HG03045 (cell line): ENCODE data around the gene CKMT1A.
"Not testable (repeated sequence)": the region's sequence is repeated elsewhere in the genome, so short reads cannot be mapped to it uniquely, and the experiment has no call there.

Experiments used
- ATAC-seq: cut with Tn5 transposase; IDR thresholded peaks from one replicate; pipeline ENCODE4 v1.9.1; 2021; ENCODE audit warnings: mild to moderate bottlenecking, moderate library complexity; ENCODE audit not compliant: unreplicated experiment

Gene CKMT1A

DNA sequence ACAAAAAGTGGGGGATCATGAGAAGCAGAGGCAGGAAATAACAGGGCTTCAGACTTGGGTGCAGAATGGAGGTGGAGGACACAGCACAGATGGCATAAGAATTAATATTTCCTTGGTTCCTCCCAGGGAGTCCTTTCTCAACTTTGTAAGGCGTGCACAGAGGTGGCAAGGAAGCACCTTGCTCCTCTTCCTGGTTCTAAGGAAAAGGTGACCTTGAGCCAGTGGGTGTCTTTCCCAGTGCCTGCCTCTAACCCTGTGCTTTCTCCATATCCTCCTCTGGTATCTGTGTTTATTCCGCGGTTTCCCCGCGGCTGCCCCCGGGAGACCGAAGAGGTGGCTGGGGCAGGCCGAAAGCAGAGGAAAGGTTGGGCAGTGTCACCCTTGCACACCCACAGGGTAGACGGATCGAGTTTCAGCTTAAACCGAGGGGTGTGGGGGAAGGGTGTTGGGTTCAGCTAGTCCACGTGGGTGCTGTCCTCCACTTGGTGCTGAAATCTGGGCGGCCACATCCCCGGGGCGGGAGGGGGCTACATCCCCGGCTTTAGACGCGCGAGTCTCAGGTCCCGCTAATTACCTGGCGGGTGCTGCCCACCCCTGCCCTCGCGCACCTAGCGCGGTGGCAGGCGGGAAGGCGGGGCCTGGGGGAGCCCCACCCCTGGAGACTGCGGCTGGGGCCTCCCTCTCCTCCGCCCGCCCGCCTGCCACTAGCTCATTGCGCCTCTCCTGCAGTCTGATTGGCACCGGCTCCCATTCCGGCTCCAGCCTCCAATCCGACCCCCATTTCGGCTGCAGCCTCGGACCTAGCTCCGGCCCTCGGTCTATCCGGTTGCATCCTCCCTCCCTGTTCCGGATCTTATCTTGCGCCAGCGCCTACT is at the start of gene CKMT1A:
Gene CKMT1A, plus strand, starts transcription at position 712 of the 875 bp plus-strand sequence. CDS start 192 bp downstream, outside the sequence.
- not testable (repeated sequence) for ATAC-seq

GRCh38 chr15:43648649-43649429 is 44.8 kb upstream of the CKMT1A start, which contains the start of gene CATSPER2:
Gene CATSPER2, minus strand, starts transcription at chr15:43648844. Its CDS starts 783 bp downstream, at chr15:43648061.
- ATAC-seq: no peak

- ATAC-seq: not testable (repeated sequence)
Measured at GRCh38 chr15:43649430-43649926, 44.2 kb upstream of the CKMT1A start.

DNA sequence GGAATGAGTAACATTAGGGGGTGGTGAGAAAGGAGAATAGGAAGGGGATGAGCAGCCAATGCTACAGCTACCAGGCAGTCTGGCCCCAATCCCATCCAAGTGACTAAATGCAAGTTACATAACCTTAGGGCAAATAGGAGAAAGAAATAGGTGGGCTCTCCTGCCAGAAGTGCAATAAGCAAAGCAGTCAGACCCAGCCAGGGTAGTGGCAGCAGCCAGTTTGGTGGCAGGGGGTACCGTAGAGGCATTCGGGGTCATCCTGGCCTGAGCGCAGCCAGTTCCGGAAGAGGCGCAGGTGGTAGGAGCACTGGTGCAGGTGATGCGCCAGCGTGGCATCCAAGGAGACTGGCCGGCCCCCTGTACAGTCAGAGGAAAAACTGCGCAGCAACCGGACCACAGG is 33.9 kb upstream of the CKMT1A start:
- not testable (repeated sequence) for ATAC-seq

- ATAC-seq: not testable (repeated sequence)
Measured at GRCh38 chr15:43662293-43662692, 31.4 kb upstream of the CKMT1A start.

GRCh38 chr15:43663333-43663732 is 30.3 kb upstream of the CKMT1A start:
- not testable (repeated sequence) for ATAC-seq

- not testable (repeated sequence) for ATAC-seq
Measured at GRCh38 chr15:43666177-43666576, 27.5 kb upstream of the CKMT1A start.

DNA sequence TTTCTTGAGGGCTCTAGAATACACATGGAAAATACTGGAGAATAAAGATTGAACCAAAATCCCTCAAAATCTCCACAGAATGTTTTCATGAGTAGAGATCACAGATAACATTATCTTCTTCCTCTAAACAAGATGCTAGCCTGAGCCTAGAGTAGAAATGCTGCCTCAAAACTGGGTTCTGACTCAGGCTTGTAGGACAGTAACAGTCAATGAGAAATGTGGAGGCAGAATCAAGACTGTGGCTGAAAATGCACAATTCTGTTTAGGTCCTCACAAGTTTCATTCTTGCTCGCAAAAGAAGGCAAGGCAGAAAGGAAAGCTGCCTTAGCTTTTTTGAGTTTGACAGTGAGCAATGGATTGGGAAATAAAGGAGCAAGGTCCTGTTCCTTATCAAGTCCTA is 19.5 kb upstream of the CKMT1A start:
- ATAC-seq: not testable (repeated sequence)

- peak; percentile 94 for ATAC-seq
Measured at GRCh38 chr15:43689604-43690301, 3.9 kb upstream of the CKMT1A start.

GRCh38 chr15:43692679-43693078 is 980 bp upstream of the CKMT1A start:
- ATAC-seq: not testable (repeated sequence)

DNA sequence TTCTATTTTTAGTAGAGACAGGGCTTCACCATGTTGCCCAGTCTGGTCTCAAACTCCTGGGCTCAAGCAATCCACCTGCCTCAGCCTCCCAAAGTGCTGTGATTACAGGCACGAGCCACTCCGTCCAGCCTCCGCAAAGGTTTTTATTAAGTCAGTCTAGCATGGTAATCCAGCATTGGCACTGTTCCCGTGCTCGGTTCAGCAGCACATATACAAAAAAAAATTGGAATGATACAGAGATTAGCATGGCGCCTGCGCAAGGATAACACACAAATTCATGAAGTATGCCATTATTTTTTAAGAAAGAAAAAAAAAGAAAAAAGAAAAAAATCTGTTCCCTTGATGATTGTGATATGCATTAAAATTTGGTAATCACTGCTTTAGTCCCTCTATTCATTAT is 8.5 kb downstream of the CKMT1A start:
- no peak for ATAC-seq

- no peak for ATAC-seq
Measured at GRCh38 chr15:43702701-43703424, 9.2 kb downstream of the CKMT1A start.

- ATAC-seq: not testable (repeated sequence)
Measured at GRCh38 chr15:43710431-43711131, 16.9 kb downstream of the CKMT1A start.

DNA sequence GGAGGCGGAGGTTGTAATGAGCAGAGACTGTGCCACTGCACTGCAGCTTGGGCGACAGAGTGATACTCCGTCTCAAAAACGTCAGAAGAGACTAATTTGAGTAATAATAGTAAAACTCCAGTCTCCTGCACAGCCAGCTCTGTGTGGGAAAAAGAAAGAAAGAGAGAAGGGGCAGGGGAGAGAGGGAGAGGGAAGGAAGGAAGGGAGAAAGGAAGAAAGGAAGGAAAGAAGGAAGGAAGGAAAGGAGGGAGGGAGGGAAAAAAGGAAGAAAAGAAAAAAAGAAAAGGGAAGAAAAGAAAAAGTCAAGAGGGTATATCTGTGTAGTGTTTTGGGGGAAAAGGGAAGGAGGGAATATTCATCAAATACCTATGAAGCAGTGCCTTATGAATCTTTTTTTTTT is 29.5 kb downstream of the CKMT1A start:
- no peak for ATAC-seq

DNA sequence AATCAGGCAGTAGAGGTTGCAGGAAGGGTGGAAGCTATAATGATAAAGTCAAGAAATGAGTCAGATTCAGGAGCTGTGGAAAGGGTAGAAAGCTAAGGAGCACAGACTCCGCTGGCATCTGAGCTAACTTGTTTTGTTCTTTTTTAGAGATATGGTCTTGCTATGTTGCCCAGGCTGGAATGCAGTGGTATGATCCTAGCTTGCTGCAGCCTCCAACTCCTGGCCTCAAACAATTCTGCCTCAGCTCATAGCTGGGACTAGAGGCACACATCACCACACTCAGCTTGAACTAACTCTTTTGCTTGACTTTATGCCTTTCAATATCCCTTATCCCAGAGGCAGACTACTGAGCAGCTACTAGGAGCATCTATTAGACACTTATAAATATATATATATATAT is 32.6 kb downstream of the CKMT1A start:
- not testable (repeated sequence) for ATAC-seq

- ATAC-seq: not testable (repeated sequence)
Measured at GRCh38 chr15:43728053-43728725, 34.5 kb downstream of the CKMT1A start.

GRCh38 chr15:43735416-43735815 is 41.8 kb downstream of the CKMT1A start:
- peak; percentile 24 for ATAC-seq

- ATAC-seq: peak; percentile 86
Measured at GRCh38 chr15:43746245-43746902, 52.7 kb downstream of the CKMT1A start, which contains the start of gene PDIA3. Gene PDIA3, plus strand, starts transcription at chr15:43746438. Its CDS starts 102 bp downstream, at chr15:43746540.
